GM06990 (cell line): Measurements from ENCODE around the gene ROR2.
"Not testable (repeated sequence)": the region's sequence is repeated elsewhere in the genome, so short reads cannot be mapped to it uniquely, and the experiment has no call there.

Experiments
- DNase-seq: peaks from one replicate; pipeline ENCODE4 v3.0.0-alpha.2; 2011; ENCODE audit not compliant: insufficient read length; ENCODE audit errors: extremely low read depth
- H3K27me3 ChIP-seq: replicated peaks from 2 replicates; pipeline ENCODE4 v1.6.0; 2011; ENCODE audit warnings: low read length; ENCODE audit not compliant: control insufficient read depth, insufficient read depth
- H3K36me3 ChIP-seq: 2 replicates; pipeline ENCODE4 v1.5.1; 2011; ENCODE audit warnings: low read length; ENCODE audit not compliant: control insufficient read depth, insufficient read depth
- H3K4me3 ChIP-seq: replicated peaks from 2 replicates; pipeline ENCODE4 v1.5.1; 2011; ENCODE audit warnings: low read depth, mild to moderate bottlenecking, control low read depth, low read length
- TF ChIP-seq, protein P1 (sequence below): IDR thresholded peaks from 2 replicates; pipeline ENCODE4 v1.5.1; 2011; ENCODE audit warnings: low read length, control low read depth, mild to moderate bottlenecking, inconsistent platforms; ENCODE audit not compliant: insufficient read depth, poor library complexity, severe bottlenecking

ROR2 gene

DNA sequence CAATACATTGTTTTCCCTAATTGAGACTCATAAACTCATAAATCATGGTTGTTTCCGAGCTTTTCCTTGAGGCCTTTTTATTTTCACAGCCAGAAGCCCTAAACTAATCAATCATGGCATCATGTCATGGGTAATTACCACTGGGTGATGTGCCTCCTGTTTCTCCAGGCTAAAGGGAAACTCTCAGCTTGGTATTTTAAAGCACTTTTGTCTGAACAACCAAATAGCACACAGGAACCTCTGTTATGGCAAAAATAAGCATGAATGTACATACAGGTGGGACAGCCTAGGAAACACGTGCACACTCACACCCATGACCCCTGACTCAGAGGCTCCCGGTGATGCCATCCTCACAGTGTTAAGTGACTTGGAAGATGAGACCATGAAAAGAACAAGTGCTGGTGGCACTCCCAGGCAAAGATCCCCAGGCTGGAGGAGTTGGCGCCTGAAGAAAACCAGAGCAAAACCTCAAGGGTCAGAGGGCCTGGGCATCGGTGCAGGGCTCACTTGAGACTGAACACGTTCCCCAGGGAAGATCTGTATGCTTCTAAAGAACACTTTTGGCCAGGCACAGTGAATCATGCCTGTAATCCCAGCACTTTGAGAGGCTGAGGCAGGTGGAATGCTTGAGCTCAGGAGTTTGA lies 154.3 kb downstream of the ROR2 start:
- Histone ChIP-seq H3K36me3 (no peaks in the 10 kb centered on the region), H3K27me3 (no peaks in the 10 kb centered on the region), H3K4me3 (no peak overlapping the region)
- TF ChIP-seq, protein P1, sequence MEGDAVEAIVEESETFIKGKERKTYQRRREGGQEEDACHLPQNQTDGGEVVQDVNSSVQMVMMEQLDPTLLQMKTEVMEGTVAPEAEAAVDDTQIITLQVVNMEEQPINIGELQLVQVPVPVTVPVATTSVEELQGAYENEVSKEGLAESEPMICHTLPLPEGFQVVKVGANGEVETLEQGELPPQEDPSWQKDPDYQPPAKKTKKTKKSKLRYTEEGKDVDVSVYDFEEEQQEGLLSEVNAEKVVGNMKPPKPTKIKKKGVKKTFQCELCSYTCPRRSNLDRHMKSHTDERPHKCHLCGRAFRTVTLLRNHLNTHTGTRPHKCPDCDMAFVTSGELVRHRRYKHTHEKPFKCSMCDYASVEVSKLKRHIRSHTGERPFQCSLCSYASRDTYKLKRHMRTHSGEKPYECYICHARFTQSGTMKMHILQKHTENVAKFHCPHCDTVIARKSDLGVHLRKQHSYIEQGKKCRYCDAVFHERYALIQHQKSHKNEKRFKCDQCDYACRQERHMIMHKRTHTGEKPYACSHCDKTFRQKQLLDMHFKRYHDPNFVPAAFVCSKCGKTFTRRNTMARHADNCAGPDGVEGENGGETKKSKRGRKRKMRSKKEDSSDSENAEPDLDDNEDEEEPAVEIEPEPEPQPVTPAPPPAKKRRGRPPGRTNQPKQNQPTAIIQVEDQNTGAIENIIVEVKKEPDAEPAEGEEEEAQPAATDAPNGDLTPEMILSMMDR: no peak
- no peak for DNase-seq

DNA sequence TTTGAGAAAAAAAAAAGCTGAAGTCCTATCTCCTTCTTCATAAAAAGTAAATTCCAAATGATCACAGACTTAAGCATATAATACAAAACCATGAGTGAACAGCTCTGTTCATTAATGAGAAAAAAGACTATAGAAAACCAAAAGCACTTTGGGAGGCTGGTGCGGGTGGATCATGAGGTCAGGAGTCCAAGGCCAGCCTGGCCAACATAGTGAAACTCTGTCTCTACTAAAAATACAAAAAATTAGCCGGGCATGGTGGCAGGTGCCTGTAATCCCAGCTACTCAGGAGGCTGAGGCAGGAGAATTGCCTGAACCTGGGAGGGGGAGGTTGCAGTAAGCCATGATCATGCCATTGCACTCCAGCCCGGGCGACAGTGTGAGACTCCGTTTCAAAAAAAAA lies 156.7 kb downstream of the ROR2 start:
- H3K4me3 ChIP-seq, DNase-seq, H3K36me3 ChIP-seq, H3K27me3 ChIP-seq: not testable (repeated sequence)

DNA sequence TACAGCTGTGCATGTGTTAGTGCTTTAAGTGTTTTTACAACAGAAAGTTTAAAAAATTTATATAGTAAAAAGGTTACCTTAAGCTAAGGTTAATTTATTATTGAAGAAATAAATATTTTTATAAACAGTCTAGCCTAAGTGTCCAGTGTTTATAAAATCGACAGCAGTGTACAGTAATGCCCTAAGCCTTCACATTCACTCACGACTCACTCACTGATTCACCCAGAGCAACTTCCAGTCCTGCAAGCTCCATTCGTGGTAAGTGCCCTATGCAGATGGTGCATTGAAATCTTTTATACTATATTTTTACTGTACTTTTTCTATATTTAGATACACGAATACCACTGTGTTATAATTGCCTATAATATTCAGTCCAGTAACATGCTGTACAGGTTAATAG lies 159.1 kb downstream of the ROR2 start:
- Histone ChIP-seq H3K27me3 (no peaks in the 10 kb centered on the region), H3K4me3 (no peak overlapping the region), H3K36me3 (no peaks in the 10 kb centered on the region)
- no peak for DNase-seq
- TF ChIP-seq, protein P1: no peak

DNA sequence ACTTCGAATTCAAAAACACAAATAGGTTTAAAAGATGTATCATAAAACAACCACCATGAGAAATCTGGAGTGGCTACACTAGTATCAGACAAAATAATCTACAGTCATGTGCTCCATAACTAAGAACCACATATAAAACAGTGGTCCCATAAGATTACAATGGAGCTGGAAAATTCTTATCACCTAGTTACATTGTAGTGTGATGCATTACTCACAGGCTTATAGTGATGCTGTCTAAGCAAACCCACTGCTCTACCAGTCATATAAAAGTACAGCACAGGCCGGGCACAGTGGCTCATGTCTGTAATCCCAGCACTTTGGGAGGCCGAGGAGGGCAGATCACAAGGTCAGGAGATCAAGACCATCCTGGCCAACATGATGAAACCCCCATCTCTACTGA lies 160.1 kb downstream of the ROR2 start:
- Histone ChIP-seq H3K4me3 (no peak overlapping the region), H3K36me3 (no peaks in the 10 kb centered on the region), H3K27me3 (no peaks in the 10 kb centered on the region)
- no peak for DNase-seq
- TF ChIP-seq, protein P1: no peak

DNA sequence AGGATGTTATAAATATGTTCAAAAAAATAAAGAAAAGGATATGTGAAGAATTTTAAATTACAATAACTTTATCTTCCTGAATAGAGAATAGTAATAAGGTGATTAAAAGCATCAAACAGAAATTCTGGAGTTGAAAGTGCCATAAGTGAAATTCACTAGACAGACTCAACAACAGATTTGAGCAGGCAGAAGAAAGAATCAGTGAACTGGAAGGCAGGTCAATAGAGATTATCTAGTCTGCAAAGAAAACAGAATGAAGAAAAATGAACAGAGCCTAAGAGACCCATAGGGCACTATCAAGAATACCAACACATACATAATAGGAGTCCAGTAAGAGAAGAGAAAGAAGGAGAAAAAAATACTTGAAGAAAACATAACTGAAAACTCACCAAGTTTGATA lies 162.1 kb downstream of the ROR2 start:
- H3K36me3 ChIP-seq: no peaks in the 10 kb centered on the region
- TF ChIP-seq, protein P1: no peak
- H3K27me3 ChIP-seq: no peaks in the 10 kb centered on the region; the same call in none of the 2 replicates
- no peak for DNase-seq
- H3K4me3 ChIP-seq: no peak overlapping the region

DNA sequence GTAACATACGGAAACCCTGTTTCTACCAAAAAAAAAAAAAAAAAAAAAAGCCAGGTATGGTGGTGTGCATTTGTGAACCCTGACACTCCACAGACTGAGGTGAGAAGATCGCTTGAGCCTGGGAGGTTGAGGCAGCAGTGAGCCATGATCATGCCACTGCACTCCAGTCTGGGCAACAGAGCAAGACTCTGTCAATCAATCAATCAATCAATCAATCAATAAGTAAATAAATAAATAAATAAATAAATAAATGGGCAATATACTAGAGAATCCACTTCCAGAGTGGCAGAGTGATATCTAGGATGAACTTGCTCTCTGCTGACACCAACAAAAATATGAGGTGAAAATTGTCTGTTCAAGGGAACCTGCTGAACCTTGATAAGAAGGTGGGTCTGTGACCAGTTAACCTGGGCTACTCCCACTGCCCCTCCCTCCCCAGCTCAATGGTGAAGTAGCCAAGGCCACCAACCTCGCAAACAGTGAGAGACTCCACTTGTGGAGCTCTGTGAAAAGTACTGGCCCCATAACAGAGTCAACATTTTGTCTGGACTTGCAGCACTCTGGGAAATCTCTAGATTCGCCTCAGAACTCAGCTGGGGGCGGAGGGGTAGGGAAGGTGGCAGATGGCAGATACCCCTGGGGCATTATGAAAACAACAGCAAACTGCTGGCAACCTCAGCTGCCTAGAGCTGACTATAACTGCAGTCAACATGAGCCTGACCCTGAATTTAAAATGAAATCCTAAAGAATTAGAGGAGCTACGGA lies 163.7 kb downstream of the ROR2 start:
- TF ChIP-seq, protein P1: no peak
- Histone ChIP-seq H3K36me3 (no peaks in the 10 kb centered on the region), H3K27me3 (peaks cover 2% of the 10 kb centered on the region), H3K4me3 (no peak overlapping the region)
- no peak for DNase-seq
